Stimulated activated CD8-positive, alpha-beta memory T cell treated with anti-CD3 and anti-CD28 coated beads, Interleukin-15, amount 100 ng/mL, for 4 hours (primary cell): ENCODE data around the gene LYPD6B.

Experiments used
- DNase-seq, 2 donors: peaks; one replicate each; pipeline ENCODE4 v3.0.0-alpha.2; 2020; ENCODE audit warnings: low read depth in 2 of 2

LYPD6B gene

DNA sequence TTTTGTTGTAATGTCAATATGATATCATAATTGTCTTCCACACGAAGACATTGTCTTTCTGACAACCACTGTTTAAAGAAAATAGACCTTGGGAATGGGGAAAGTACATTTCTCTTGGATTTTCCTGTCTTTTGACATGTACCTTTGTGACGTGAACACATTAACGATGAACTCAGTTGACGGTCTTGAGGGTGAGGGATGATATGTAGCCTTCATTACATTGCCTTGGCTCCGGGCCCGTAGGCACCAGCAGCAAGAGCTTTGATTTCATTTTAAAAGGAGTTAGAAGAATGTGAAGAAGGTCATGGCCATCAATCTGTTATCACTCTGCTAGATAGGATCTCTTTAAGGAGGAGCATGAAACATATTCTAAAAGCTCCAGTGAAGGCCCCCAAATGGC is 80.9 kb downstream of the LYPD6B start:
- DNase-seq, result no peak

DNA sequence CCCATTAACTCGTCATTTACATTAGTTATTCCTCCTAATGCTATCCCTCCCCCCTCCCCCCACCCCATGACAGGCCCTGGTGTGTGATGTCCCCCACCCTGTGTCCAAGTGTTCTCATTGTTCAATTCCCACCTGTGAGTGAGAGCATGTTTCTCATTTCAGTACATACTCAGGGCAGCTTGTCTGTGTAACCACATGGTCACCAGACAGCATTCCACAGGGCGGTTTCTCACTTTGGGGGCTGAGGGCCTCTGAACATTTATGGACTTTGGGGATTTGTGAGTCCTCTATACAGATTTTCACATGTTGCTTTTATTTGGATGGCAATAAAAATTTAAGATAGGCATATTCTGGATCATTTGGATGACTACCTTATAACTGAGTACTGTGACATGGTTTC is 84.0 kb downstream of the LYPD6B start:
- DNase-seq, result no peak

DNA sequence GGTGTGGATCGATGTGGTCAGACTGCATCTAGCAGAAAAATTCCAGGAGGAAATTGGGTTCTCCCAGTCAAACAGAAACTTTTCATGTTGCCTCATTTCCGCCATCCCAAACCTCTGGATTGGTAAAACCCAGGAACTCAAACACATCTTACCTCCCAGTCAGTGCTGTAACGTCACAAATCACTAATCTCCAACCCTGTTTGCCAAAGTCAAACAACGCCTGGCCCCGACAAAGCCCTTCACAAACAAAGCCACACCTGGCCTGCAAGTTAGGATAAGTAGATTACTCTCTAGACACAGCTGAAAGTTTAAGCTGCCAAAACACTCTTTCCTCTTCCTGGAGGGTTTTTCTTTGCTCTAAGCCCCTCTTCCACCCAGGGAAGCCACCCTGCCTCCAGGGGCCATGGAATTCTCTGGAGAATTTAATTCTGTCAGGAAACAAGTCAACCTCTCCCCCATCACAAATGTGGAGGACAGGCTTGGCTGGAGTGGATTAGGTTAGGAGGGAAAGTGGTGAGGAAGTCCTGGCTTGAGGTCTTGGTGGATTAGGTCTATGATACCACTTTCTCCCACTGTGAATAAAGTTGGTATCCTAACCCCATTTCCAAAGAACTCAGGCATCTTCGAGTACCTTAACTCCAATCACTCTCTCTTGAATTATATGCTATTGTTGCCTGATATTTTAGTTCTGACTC is 86.7 kb downstream of the LYPD6B start:
- no peak for DNase-seq

DNA sequence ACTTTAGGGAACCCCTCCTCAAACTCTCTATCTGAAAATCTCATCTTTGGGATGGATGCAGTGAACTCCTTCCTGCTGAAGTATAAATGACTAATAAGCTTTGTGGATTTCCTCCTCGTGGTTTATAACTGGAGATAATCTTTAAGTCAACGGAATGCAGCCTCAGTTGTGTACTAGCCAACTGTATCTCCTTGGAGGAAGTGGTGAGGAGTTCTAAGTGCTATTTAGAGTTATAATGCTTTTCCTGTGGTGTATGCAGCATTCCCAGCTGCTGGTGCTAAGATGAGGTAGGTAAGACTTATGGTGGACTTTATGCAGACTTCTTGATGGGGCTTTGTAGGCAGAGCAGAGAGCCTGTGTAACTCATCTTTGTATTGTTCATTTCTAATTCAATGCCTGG is 90.9 kb downstream of the LYPD6B start:
- DNase-seq, result no peak

DNA sequence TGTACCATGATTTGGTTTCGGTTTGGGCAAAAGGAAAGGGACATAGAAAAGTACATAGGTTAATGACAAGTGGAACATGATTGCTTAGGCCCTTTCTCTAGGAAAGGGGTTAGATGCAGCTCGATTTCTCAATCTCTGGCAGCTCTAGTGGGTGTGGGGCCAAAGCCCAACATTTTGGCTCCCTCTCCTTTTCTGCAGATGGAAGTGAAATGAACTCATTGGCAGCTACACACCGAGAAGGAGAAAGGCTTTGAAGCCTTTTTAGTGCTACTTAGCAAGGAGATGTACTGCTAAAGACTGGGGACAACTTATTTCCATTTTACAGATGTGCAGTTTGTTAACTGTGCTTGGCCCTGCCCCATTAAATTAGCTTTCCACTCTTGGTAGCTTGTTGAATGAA is 93.8 kb downstream of the LYPD6B start:
- DNase-seq, result no peak

DNA sequence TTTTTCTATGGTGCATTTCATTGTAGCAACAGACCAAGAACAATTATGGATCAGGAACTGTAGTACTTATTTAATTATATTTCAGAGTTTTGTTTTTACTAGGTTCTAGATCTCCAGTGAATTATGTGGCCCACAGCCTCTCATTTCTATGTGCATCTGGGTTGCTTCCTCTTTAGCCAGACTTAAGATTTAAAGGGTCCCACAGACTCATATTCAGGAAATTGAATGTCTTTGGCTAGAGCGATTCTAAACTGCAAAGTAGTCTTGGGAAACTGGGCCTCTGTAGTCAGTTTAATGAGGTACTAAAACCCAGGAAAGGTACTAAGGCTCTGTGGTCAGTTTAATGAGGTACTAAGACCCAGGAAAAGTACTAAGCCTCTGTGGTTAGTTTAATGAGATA is 94.4 kb downstream of the LYPD6B start:
- no peak for DNase-seq

DNA sequence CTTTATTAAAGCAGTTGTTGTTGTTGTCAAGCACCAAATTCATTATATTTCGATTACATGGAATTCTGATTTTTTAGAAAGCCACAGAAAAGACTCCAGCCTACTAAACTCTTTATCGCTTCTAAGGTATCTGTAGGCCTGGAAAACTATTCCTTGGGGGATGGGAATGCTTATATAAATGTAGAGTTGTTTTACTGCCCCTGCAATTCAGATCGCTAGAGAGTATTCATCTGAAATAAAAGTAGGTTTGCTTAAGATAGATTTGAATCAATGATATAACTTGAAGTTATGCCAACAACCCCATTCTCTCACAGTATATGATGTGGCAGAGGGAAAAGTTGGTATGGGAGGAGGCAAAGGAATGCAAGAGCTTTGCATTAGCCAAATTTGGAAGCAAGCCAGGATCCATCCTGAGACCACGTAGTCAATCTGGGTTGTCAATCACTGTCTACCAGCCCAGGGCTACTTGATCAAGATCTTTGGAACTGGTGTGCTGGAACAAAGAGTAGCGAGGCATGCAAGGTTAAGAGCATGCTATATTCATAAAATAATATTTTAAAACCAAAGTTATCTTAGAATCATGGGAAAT is 95.9 kb downstream of the LYPD6B start:
- DNase-seq, result no peak

DNA sequence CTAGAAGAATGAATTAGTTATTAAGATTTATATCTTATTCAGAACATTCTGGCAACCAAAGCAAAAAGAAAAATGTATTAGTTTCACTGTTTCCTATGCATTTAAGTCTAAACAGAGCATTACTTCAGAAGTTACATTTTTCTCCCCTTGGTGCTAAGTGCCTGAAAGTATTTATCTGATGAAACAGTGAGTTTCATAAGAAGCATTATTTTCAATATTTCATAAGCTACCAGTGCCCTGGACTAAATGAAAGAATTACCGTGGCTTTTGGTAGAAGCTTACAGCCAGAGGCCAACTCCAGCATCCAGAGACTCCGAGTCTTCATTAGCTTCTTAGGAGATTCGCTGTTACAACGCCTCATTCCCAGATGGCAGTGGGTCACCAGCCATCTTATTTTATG is 97.6 kb downstream of the LYPD6B start:
- DNase-seq, result no peak

DNA sequence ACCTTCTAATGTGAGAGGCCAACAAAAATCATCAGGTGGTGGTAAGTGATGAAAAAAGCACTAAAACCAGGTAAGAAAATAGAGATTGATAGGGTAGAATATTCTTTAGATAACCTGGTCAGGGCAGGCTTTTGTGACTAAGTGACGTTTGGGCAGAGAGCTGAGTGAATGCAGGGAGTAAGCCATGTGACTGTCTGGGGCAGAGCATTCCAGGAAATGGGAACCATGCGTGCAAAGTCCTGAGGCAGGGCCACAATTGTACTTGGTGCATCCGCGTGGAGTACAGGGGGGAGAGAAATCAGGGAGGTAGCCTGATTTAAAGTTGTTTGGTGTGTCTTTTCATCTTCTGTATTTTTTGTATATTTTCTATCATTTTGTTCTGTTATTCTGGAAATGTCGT is 102.5 kb downstream of the LYPD6B start:
- DNase-seq, result no peak

DNA sequence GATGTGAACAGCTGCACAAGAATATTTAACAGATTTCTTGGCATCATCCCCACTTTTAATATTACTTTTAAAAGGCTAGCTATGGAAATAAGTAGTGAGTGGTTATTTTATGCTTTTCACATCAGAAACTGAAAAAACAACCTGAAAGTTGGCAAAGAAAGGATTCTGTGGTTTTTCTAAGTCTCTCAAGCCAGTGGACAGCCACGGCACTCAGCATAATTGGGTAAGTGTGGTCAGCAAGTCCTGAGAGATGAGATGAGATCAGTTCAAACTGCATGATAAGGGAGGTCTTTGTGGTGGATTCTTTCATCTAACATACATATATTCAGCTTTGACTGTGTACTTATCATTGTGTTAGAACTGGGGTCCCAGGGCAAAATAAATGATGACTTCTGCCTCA is 105.2 kb downstream of the LYPD6B start:
- DNase-seq, result no peak

DNA sequence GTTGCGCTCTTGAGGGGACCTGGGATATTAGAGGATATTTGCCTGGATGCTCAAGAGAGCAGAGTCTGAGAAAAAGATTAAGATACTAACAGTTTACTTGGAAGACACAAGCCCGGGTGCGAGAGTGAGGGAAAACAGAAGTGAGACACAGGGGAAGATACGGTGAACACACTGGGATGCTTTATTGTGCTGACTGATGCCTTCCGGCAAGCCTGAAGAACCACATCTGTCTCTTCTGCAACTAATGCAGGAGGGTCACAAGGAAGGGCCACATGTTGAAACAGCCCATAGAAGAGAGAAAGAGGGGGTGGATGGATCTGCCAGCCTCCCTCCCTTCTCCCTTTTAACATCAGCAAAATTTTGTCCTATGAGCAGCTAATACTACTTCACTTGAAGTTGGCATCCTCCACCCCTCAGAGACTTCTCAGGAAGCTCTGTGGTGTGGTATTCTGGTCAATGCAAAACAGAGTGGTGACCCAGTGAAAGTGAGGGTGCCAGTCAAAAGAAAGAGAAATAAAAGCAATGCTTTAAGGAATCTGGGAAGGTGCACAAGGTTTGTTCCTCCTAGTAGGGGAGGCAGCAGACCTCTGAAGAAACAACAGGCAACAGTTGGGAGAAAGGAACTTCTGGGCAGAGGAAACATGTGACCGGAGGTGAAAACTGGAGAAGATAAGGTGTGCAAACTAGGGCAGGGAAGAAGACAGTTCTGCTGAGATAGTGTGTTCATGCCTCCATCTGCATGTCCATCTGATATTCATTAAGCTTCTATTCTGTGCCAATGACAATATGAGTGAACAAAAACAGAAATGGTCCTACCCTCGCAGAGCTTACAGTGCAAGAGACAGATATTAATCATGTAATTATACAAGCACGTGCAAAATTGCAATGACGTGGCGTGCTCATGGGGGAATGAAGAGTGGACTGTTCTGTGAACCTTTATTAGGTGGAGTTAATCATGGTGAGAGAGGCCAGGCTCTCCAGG is 107.1 kb downstream of the LYPD6B start:
- DNase-seq, result no peak

DNA sequence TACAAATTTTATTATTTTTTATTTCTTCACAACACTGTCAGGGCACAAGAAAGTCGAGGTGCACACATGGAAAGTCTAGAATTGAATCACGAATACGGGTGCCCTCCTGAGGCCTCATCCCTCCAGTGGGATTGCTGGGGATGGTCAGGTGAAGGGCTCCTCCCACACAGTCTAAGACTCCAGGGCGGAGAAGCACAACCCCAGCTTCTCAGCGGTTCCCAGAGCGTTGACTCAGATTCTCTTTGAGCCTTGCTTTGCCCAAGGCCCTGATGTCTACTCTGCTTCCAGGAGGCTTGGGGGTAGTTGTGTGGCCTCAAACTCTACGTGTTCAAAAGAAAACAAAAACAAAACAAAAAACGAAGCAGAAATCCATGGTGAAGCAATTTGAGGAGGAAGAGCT is 108.4 kb downstream of the LYPD6B start:
- DNase-seq, result no peak

DNA sequence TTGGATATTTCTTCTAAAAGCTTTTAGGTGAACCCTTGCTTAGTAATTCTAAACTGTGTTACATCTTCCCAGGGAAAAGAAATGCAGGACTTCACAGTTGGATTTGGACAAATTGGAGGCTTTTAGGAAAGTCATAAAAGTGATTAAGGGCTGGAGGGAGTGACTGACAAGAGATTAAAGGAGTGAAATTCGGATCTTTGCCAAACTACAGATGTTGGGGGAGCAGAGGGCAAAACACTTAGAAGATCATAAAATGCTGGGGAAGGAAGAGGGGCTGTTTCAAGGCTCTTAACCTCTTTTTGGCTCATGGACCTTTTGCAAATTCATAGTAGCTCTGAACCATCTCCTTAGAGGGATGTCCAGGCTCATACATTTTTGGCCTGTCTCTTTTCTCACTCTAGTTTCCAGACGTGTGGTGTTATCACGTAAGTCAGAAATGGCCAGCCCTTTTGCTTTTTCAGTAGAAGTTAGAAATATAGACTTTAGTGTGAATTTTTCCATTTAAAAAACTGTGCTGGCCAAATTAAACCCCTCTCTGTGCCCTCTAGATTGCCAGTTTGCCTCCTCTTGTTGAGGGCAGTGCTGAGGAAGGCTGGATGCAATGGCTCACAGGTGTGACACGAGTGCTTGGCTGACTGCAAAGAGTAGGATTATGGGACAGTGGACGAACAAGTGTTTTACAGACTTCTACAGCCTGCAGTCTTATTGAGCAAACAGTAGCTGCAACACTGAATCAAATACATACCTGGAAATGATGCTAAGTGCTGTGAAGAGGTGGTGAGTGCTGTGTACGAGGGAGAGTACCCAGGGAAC is 109.9 kb downstream of the LYPD6B start:
- no peak for DNase-seq

DNA sequence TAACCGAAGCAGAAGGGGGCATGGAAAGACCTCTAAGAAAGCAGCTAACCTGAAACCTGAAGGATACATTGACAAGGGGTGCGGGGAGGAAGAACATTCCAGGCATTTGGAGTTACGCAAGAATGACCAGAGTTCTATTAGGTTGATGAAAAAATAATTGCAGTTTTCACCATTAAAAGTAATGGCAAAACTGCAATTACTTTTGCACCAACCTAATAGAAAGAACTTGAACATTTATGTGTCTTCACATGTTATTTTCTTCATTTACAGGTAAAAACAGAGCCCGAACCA is 110.5 kb downstream of the LYPD6B start:
- DNase-seq, result no peak

DNA sequence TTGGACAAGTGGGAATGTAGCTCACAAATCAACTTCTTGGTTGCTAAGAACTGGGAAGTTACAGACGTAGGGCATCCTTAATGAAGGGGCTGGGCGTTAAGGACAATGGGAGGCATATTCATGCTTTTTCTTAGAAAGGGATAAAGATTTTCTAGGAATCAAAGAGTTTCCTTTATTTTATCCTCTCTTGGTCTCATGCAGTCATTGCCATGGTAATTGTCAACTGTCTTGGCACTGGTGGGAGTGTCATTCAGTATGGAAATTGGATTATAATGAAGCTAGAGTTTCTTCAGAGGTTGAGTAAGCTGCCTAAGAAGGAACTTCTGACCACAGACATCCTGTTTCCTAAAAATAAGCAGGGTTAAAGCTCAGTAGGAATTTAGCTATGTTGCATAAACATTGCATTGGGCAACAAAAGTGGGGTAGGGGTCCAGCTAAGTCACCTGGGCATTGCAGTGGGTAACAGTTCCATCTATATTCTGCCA is 114.0 kb downstream of the LYPD6B start:
- DNase-seq, result no peak

DNA sequence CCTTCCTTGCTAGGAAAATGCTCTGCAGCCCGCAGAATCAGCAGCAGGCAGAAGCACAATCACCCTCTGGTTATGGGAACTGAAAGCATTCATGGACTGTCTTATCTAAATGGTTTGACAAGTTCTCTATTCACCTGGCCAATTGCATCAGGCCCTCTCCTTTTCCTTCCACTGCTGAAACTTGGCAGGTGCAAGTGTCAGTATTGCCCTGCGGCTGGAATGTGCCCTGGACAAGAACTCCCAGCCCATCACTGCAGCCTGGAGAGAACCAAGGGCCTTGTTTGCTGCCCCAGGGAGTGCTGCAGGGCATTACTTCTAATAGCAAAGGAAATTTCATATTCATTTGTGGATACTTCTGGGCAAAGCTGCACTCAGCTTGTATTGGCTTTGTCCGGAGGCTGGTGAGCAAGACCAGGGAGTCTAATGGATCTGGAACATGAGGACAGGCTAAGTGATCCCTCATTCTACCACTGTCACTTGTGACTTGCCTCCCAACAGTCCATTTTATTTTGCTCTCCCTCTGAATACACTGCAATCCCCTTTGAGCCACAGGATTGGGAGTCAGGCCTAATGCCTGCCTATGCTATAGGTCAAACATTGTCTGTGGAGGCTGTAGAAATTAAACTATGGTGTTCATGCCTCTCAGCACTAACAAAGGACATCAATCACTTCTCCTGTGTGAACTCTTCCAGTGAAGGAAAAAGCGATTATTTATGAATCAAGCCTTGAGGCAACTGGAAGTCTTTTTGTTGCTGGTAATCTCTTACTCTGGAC is 116.9 kb downstream of the LYPD6B start:
- DNase-seq, result no peak

DNA sequence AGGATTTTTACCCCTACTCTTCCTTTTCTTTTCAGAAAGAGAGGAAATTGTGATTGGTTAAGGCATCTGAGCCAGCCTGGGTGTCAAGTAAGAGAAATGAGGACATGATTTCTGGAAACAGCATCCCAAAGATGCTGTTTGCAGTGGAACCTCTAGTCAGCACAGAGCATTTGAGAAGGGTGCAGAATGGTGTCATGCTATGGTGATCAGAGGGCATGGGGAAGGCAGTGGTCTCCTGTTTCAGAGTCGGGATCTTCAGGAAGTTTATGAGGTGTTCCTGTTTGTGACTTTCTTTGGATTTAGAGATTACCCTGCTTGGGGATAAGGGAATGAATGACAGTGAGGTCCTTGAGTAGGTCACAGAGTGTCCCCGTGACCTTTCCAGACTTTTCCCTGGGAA is 117.5 kb downstream of the LYPD6B start:
- no peak for DNase-seq

DNA sequence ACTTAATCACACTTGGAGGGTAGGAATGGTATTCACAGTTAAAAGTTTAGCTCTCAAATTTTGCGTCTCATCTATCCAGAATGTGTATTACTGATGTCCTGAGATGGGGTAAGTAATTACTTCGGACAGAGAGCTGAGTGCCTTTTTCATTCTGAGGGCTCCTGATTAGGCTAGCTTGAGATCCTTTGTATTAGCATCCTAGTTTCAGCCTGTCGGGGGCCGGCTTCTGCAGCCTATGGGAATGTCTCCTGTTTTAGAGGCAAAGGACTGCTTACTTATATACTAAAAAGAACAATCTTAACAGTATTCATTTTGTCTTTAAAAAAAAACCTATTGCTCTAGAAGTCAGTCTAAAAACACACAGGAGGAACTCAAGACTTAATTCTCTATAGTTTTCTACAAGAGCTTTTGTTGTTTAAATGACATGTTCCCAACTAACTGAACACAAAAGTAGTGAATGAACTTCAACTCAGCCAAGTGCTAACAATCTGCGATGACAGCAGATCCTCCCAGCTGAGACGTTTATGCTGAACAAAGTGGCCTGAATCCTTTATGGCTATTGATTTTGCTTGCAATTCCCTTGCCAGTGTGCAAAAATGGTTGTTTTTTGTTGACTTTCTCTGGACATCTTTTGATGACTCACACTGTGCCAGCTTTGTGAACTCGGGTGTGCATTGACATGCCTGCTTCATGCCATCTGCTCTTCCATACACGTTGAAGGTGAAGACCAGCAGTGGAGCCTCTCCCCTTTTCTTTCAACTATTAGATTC is 118.7 kb downstream of the LYPD6B start:
- no peak for DNase-seq

DNA sequence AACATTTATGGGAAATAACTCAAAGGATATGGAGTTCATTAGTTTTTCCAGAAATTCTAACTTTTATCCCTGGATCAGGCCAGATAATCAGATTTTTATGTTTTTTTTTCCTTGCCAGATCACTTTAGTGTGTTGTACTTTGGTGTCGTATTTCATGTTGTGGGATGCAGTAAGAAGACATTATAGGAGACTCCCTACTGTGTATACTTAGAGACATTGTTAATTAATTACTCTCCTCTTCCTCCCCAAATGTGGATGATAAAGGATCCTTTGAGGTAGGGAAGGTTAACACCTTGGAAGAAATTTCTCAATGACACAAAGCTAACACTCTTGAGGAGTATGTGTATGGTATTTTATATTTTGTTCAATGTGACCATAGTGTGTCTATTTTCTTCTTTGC is 120.5 kb downstream of the LYPD6B start:
- no peak for DNase-seq

DNA sequence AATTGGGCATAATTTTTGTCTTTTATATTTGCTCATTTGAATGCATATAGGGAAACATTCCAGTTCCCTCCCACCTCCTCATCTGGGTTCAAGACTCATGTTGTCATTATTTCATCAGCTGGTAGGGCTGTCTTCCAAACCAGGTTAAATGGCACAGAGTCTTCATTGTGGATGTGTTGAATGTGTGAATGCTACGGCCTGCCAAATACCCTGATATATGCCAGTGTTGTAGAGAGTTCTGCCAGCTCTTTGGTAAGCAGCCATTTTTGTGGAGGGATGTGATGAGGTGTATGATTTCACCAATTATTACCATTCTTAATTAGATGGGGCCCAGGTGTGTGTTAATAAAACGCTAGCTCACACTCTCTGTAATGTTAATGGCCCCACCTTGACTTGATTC is 121.7 kb downstream of the LYPD6B start:
- DNase-seq, result no peak
